ENCODE measurements around the gene WWOX.

WWOX gene

DNA sequence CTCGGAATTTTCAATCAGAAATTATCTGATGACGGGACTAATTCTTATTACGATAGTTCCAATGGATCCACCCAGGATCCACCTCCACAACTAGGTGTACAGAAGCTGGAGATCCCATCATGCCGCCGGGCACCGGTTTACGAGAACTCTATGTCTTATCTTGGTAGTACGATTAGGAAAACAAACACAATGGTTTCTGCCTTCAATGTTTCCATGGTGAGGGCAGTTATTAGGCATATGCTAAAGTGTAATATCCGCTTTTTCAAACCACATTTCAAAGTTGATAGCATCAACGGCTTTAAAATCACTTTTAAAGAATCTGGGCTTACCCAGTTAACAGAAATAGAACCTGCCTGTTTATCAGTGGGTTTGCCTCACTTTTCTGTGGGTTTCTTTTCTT lies 795.4 kb downstream of the WWOX start:
- TF ChIP-seq BACH2 (CRISPR knock-in tag; IDR thresholded peaks at IDR 0.05; ENCODE audit: borderline replicate concordance) (no peak), GLIS3 (CRISPR knock-in tag; IDR thresholded peaks at IDR 0.05) (no peak), ZFP3 (CRISPR knock-in tag; IDR thresholded peaks at IDR 0.05) (no peak), SNAI2 (CRISPR knock-in tag; IDR thresholded peaks at IDR 0.05) (no peak), OSR1 (CRISPR knock-in tag; IDR thresholded peaks at IDR 0.05) (no peak), RARB (CRISPR knock-in tag; IDR thresholded peaks at IDR 0.05) (no peak), TOX (CRISPR knock-in tag; IDR thresholded peaks at IDR 0.05; ENCODE audit: borderline replicate concordance) (no peak), ZC3H10 (CRISPR knock-in tag; IDR thresholded peaks at IDR 0.05) (no peak), CSDC2 (CRISPR knock-in tag; IDR thresholded peaks at IDR 0.05) (no peak), ZNF565 (CRISPR knock-in tag; conservative IDR thresholded peaks at IDR 0.05; ENCODE audit: low read depth) (no peak), TCF4 (CRISPR knock-in tag; IDR thresholded peaks at IDR 0.05; ENCODE audit: borderline replicate concordance) (no peak)
- TF ChIP-seq, protein P1, sequence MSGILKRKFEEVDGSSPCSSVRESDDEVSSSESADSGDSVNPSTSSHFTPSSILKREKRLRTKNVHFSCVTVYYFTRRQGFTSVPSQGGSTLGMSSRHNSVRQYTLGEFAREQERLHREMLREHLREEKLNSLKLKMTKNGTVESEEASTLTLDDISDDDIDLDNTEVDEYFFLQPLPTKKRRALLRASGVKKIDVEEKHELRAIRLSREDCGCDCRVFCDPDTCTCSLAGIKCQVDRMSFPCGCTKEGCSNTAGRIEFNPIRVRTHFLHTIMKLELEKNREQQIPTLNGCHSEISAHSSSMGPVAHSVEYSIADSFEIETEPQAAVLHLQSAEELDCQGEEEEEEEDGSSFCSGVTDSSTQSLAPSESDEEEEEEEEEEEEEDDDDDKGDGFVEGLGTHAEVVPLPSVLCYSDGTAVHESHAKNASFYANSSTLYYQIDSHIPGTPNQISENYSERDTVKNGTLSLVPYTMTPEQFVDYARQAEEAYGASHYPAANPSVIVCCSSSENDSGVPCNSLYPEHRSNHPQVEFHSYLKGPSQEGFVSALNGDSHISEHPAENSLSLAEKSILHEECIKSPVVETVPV (CRISPR knock-in tag; IDR thresholded peaks at IDR 0.05), result no peak
- ATAC-seq, result no peak

DNA sequence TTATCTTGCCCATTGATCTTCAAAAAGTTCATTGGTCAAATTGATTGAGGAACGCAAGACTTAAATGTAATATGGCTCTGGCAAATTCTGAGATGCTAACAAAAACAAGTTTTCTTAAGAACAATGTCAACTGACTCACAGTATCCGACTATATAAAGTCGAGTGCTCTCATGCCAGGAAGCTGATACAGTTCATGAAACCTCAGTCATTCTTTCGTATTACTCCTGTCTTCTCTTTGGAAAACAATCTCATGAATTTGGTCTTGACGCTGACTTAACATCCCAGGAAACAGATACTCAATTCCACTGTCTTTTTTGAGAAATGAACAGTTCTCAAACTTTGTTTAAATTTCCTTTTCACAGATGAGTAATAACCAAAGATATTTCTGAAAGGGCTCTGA lies 796.2 kb downstream of the WWOX start:
- ATAC-seq, result no peak
- TF ChIP-seq, protein P2, sequence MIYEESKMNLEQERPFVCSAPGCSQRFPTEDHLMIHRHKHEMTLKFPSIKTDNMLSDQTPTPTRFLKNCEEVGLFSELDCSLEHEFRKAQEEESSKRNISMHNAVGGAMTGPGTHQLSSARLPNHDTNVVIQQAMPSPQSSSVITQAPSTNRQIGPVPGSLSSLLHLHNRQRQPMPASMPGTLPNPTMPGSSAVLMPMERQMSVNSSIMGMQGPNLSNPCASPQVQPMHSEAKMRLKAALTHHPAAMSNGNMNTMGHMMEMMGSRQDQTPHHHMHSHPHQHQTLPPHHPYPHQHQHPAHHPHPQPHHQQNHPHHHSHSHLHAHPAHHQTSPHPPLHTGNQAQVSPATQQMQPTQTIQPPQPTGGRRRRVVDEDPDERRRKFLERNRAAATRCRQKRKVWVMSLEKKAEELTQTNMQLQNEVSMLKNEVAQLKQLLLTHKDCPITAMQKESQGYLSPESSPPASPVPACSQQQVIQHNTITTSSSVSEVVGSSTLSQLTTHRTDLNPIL (CRISPR knock-in tag; IDR thresholded peaks at IDR 0.05; ENCODE audit: low read depth), result no peak
- no peak for TF ChIP-seq SNAI2 (CRISPR knock-in tag; IDR thresholded peaks at IDR 0.05)
- TF ChIP-seq RARB (CRISPR knock-in tag; IDR thresholded peaks at IDR 0.05), result no peak
- TF ChIP-seq OSR1 (CRISPR knock-in tag; IDR thresholded peaks at IDR 0.05), result no peak
- no peak for TF ChIP-seq ZNF8 (CRISPR knock-in tag; IDR thresholded peaks at IDR 0.05)
- TF ChIP-seq, protein P3, sequence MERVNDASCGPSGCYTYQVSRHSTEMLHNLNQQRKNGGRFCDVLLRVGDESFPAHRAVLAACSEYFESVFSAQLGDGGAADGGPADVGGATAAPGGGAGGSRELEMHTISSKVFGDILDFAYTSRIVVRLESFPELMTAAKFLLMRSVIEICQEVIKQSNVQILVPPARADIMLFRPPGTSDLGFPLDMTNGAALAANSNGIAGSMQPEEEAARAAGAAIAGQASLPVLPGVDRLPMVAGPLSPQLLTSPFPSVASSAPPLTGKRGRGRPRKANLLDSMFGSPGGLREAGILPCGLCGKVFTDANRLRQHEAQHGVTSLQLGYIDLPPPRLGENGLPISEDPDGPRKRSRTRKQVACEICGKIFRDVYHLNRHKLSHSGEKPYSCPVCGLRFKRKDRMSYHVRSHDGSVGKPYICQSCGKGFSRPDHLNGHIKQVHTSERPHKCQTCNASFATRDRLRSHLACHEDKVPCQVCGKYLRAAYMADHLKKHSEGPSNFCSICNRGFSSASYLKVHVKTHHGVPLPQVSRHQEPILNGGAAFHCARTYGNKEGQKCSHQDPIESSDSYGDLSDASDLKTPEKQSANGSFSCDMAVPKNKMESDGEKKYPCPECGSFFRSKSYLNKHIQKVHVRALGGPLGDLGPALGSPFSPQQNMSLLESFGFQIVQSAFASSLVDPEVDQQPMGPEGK (CRISPR knock-in tag; IDR thresholded peaks at IDR 0.05; ENCODE audit: borderline replicate concordance), result no peak
- no peak for TF ChIP-seq ZC3H10 (CRISPR knock-in tag; IDR thresholded peaks at IDR 0.05)
- no peak for TF ChIP-seq ISL1 (CRISPR knock-in tag; IDR thresholded peaks at IDR 0.05)
- TF ChIP-seq, protein P4, sequence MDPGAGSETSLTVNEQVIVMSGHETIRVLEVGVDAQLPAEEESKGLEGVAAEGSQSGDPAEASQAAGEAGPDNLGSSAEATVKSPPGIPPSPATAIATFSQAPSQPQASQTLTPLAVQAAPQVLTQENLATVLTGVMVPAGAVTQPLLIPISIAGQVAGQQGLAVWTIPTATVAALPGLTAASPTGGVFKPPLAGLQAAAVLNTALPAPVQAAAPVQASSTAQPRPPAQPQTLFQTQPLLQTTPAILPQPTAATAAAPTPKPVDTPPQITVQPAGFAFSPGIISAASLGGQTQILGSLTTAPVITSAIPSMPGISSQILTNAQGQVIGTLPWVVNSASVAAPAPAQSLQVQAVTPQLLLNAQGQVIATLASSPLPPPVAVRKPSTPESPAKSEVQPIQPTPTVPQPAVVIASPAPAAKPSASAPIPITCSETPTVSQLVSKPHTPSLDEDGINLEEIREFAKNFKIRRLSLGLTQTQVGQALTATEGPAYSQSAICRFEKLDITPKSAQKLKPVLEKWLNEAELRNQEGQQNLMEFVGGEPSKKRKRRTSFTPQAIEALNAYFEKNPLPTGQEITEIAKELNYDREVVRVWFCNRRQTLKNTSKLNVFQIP (CRISPR knock-in tag; IDR thresholded peaks at IDR 0.05; ENCODE audit: borderline replicate concordance, low read depth), result no peak
- TF ChIP-seq GLIS3 (CRISPR knock-in tag; IDR thresholded peaks at IDR 0.05), result no peak
- TF ChIP-seq, protein P1 (CRISPR knock-in tag; IDR thresholded peaks at IDR 0.05), result no peak
- TF ChIP-seq ESRRG (CRISPR knock-in tag; IDR thresholded peaks at IDR 0.05), result no peak
- no peak for TF ChIP-seq ZFP30 (CRISPR knock-in tag; IDR thresholded peaks at IDR 0.05)
- no peak for TF ChIP-seq ZNF70 (CRISPR knock-in tag; IDR thresholded peaks at IDR 0.05)
- no peak for TF ChIP-seq ZFP3 (CRISPR knock-in tag; IDR thresholded peaks at IDR 0.05)
- TF ChIP-seq PPARA (CRISPR knock-in tag; IDR thresholded peaks at IDR 0.05; ENCODE audit: borderline replicate concordance), result no peak

DNA sequence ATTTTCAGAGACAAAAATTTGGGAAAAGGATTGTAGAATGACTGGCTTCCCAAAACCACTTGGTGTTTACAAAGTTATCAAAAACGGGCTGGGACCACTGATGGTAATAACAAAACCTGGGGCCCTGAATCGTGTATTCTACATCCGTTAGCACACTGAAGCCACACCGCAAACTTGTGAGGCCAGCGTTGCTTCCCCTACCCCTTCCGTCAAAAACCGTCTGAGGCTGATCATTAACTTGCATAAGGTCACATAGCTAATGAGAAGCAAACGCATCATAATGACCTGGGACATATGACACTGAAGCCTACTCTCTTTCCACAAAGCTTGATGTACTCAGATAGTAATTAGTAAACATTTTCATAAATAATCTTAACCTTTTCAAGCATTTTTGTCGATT lies 796.8 kb downstream of the WWOX start:
- TF ChIP-seq CSDC2 (CRISPR knock-in tag; IDR thresholded peaks at IDR 0.05) (no peak), ZFP3 (CRISPR knock-in tag; IDR thresholded peaks at IDR 0.05) (no peak)
- no peak for ATAC-seq

DNA sequence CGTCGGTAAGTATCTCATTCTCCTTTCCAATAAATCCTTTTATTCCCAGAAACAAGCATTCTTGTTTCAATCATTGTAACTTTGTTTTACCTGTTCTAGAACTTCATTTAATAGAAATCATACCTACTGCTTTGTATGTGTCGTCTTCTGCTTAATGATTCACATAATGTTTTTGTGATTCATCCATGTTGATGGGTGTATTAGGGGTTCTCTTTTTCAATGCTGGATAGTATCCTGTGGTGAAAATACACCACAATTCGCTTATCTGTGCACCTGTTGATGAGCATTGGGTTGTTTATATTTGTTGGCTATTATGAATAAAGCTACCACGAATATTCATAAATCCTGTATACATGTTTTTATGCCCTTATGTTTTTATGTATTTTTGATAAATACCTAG lies 797.8 kb downstream of the WWOX start:
- no peak for ATAC-seq
- TF ChIP-seq ZNF8 (CRISPR knock-in tag; IDR thresholded peaks at IDR 0.05) (no peak), ZNF70 (CRISPR knock-in tag; IDR thresholded peaks at IDR 0.05) (no peak), TCF4 (CRISPR knock-in tag; IDR thresholded peaks at IDR 0.05; ENCODE audit: borderline replicate concordance) (no peak), ZFP3 (CRISPR knock-in tag; IDR thresholded peaks at IDR 0.05) (no peak), CSDC2 (CRISPR knock-in tag; IDR thresholded peaks at IDR 0.05) (no peak), ZC3H10 (CRISPR knock-in tag; IDR thresholded peaks at IDR 0.05) (no peak), TOX (CRISPR knock-in tag; IDR thresholded peaks at IDR 0.05; ENCODE audit: borderline replicate concordance) (no peak), ZFP30 (CRISPR knock-in tag; IDR thresholded peaks at IDR 0.05) (no peak), BACH2 (CRISPR knock-in tag; IDR thresholded peaks at IDR 0.05; ENCODE audit: borderline replicate concordance) (no peak), GLIS3 (CRISPR knock-in tag; IDR thresholded peaks at IDR 0.05) (no peak), ESRRG (CRISPR knock-in tag; IDR thresholded peaks at IDR 0.05) (no peak), ZNF565 (CRISPR knock-in tag; conservative IDR thresholded peaks at IDR 0.05; ENCODE audit: low read depth) (no peak), RARB (CRISPR knock-in tag; IDR thresholded peaks at IDR 0.05) (no peak), SNAI2 (CRISPR knock-in tag; IDR thresholded peaks at IDR 0.05) (no peak)
- TF ChIP-seq, protein P3 (CRISPR knock-in tag; IDR thresholded peaks at IDR 0.05; ENCODE audit: borderline replicate concordance), result no peak
- TF ChIP-seq, protein P5, sequence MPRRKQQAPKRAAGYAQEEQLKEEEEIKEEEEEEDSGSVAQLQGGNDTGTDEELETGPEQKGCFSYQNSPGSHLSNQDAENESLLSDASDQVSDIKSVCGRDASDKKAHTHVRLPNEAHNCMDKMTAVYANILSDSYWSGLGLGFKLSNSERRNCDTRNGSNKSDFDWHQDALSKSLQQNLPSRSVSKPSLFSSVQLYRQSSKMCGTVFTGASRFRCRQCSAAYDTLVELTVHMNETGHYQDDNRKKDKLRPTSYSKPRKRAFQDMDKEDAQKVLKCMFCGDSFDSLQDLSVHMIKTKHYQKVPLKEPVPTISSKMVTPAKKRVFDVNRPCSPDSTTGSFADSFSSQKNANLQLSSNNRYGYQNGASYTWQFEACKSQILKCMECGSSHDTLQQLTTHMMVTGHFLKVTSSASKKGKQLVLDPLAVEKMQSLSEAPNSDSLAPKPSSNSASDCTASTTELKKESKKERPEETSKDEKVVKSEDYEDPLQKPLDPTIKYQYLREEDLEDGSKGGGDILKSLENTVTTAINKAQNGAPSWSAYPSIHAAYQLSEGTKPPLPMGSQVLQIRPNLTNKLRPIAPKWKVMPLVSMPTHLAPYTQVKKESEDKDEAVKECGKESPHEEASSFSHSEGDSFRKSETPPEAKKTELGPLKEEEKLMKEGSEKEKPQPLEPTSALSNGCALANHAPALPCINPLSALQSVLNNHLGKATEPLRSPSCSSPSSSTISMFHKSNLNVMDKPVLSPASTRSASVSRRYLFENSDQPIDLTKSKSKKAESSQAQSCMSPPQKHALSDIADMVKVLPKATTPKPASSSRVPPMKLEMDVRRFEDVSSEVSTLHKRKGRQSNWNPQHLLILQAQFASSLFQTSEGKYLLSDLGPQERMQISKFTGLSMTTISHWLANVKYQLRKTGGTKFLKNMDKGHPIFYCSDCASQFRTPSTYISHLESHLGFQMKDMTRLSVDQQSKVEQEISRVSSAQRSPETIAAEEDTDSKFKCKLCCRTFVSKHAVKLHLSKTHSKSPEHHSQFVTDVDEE (CRISPR knock-in tag; IDR thresholded peaks at IDR 0.05), result no peak

All from SK-N-SH treated with all-trans-retinoic acid at 6 μM for 48 hours (cell line).